Measurements from ENCODE around the gene MCM3. TPM values are rescaled to one million over a fixed set of nuclear protein-coding genes. Genes with fewer than 3 reads are reported as not detected.

The MCM3 gene
- total RNA-seq, 1 experiment from 2014 or later = 107 TPM

GRCh38 chr6:52288841-52289240 lies 4.3 kb upstream of the MCM3 start:
- ChIA-PET CTCF (interaction anchor here (0.6 to 0.7 kb wide), 2 partner anchors 21 to 119 kb away, joined by 5 to 8 read pairs; no protein-coding TSS in a partner anchor), POLR2A (no interaction called here)
- DNase-seq (ENCODE audit: low read depth, low spot score) (no peak), ATAC-seq (no peak)
- H3K4me3 ChIP-seq (ENCODE audit: low read depth in 2 of 2, low read length in 2 of 2) = no peak overlapping the region
- in situ Hi-C loops (cut with HindIII; ENCODE audit: low pct_unique_long_range_greater_than_20kb, low sequenced_read_pairs) (loop anchor here (10.0 kb wide), 1 partner anchor 116 kb away; no protein-coding TSS in a partner anchor), intact Hi-C loops (cut with micrococcal nuclease; ENCODE audit: unreplicated experiment) (loop anchor here (10.0 kb wide), 1 partner anchor 376 kb away; no protein-coding TSS in a partner anchor)
- no peaks in the 10 kb centered on the region for H3K27me3 ChIP-seq (ENCODE audit: control insufficient read depth, insufficient read depth, low read length)
- peaks cover 3% of the 10 kb centered on the region; the same call in 1 of the 2 replicates for H3K4me1 ChIP-seq (ENCODE audit: control insufficient read depth, insufficient read depth, low read length)
- H3K9me3 ChIP-seq (ENCODE audit: control insufficient read depth, insufficient read depth, low read depth, low read length) = no peaks in the 10 kb centered on the region
- H3K36me3 ChIP-seq (ENCODE audit: control insufficient read depth, insufficient read depth, low read length) = peaks cover 4% of the 10 kb centered on the region; the same call in 1 of the 2 replicates
- H3K27ac ChIP-seq (ENCODE audit: low read length) = no peak overlapping the region
- TF ChIP-seq CTCF (IDR thresholded peaks at IDR 0.05) = no peak
- no peak for TF ChIP-seq SIN3A (IDR thresholded peaks at IDR 0.05; ENCODE audit: borderline replicate concordance, insufficient read depth, low read depth, low read length)
- no peak for TF ChIP-seq TCF7L2 (IDR thresholded peaks at IDR 0.05; ENCODE audit: low read depth, low read length)
- no peak for TF ChIP-seq POLR2AphosphoS5 (IDR thresholded peaks at IDR 0.05; ENCODE audit: low read depth, low read length)
- no peak for TF ChIP-seq REST (IDR thresholded peaks at IDR 0.05; ENCODE audit: insufficient read depth in 1 of 2, low read depth in 2 of 2, low read length in 1 of 2)
- BruUV-seq (replicated peaks) = no TSS peak

GRCh38 chr6:52288216-52288615 lies 3.7 kb upstream of the MCM3 start:
- Histone ChIP-seq H3K36me3 (ENCODE audit: control insufficient read depth, insufficient read depth, low read length) (peaks cover 6% of the 10 kb centered on the region; the same call in 1 of the 2 replicates), H3K4me1 (ENCODE audit: control insufficient read depth, insufficient read depth, low read length) (peaks cover 7% of the 10 kb centered on the region), H3K27ac (ENCODE audit: low read length) (no peak overlapping the region), H3K9me3 (ENCODE audit: control insufficient read depth, insufficient read depth, low read depth, low read length) (no peaks in the 10 kb centered on the region), H3K27me3 (ENCODE audit: control insufficient read depth, insufficient read depth, low read length) (no peaks in the 10 kb centered on the region), H3K4me3 (ENCODE audit: low read depth in 2 of 2, low read length in 2 of 2) (no peak overlapping the region)
- ATAC-seq = no peak
- intact Hi-C loops (cut with micrococcal nuclease; ENCODE audit: unreplicated experiment) (loop anchor here (10.0 kb wide), 1 partner anchor 377 kb away; no protein-coding TSS in a partner anchor), in situ Hi-C loops (cut with HindIII; ENCODE audit: low pct_unique_long_range_greater_than_20kb, low sequenced_read_pairs) (loop anchor here (10.0 kb wide), 1 partner anchor 117 kb away; no protein-coding TSS in a partner anchor)
- no peak for TF ChIP-seq SIN3A (IDR thresholded peaks at IDR 0.05; ENCODE audit: borderline replicate concordance, insufficient read depth, low read depth, low read length)
- TF ChIP-seq CTCF (IDR thresholded peaks at IDR 0.05) = no peak
- no peak for TF ChIP-seq REST (IDR thresholded peaks at IDR 0.05; ENCODE audit: insufficient read depth in 1 of 2, low read depth in 2 of 2, low read length in 1 of 2)
- no peak for TF ChIP-seq POLR2AphosphoS5 (IDR thresholded peaks at IDR 0.05; ENCODE audit: low read depth, low read length)
- TF ChIP-seq TCF7L2 (IDR thresholded peaks at IDR 0.05; ENCODE audit: low read depth, low read length) = no peak
- CTCF ChIA-PET = interaction anchor here (0.7 kb wide), 1 partner anchor 22 kb away, joined by 5 read pairs; no protein-coding TSS in a partner anchor
- POLR2A ChIA-PET = no interaction called here
- BruUV-seq (replicated peaks) = no TSS peak
- no peak for DNase-seq (ENCODE audit: low read depth, low spot score)

Data from Panc1 (cell line).